HCEC 1CT (cell line): ENCODE data around the gene QDPR.
A peak's percentile ranks its signal among the peaks of the same experiment; 100 is the strongest.

Source experiments
- DNase-seq: peaks from one replicate; pipeline ENCODE4 v3.0.0-alpha.2; 2017

The QDPR gene

DNA sequence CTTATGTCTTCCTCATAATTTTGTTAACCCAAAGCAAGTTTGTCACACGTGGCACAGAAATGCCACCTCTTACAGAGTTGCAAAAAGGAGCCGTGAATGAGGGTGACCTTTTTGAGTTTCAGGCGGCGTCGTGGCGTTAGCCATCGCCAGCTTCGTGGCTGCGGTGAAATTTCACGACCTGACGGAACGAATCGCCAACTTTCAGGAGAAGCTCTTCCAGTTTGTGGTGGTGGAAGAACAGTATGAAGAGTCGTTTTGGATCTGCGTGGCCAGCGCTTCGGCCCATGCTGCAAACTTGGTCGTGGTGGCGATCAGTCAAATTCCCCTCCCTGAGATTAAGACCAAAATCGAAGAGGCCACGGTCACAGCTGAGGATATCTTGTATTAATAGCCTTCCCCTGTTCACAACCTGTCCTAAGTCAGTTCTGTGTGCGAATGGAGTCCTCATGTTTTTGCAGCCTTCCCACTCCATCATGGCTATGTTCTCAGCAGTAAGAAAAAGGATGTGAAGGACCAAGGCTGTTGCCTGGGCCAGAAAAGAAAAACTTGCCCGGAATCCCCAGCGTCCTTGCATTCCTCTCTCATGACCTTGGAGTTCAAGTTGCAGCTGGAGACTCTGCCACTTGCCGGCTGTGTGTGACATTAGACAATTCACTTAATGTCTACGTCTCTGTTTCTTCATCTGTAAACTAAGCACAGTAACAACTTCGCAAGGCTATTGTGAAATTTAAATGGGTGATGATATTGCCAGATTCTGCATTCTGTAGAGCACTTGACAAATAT lies 15.0 kb upstream of the QDPR start:
- no peak for DNase-seq

- no peak for DNase-seq
Measured at GRCh38 chr4:17523662-17524061, 11.8 kb upstream of the QDPR start.

DNA sequence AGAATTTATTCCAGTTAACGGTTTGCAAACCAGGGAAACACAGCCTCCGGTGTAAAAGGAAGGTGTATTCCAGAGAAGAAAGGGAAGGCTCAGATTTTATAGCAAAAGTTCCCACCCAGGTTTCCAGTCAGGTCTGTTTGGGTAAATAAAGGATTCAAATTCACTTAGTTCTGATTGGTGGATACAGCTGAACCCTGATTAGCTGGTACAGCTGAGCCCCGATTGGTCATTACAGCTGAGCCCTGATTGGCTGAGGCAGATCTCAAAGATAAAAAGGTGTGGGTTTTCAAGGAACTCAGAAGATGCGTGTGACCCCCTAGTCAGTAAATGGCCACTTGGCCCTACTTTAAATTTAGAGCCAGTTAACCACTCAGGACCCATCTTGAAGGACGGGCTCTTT lies 9.7 kb upstream of the QDPR start:
- no peak for DNase-seq

DNA sequence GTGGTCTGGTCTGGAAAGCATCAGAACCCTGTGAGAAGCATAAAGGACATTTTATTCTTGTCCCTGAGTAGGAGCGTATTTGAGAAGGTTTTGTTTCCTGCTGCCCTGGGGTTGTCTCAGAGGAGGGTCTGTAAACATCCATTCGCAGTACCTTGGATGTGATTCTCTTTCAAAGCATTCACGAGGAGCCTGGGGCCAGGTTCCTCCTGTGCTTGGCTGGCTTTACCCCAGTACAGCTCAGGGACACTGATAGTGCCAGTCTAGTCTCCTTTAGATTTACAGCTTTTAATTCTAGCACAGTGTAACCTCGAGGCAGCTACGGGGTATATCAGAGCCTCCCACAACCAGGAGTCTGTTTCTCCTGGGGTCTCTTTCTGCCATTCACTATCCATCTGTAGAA lies 5.8 kb upstream of the QDPR start:
- DNase-seq = no peak

- DNase-seq = no peak
Measured at GRCh38 chr4:17516980-17517379, 5.1 kb upstream of the QDPR start.

DNA sequence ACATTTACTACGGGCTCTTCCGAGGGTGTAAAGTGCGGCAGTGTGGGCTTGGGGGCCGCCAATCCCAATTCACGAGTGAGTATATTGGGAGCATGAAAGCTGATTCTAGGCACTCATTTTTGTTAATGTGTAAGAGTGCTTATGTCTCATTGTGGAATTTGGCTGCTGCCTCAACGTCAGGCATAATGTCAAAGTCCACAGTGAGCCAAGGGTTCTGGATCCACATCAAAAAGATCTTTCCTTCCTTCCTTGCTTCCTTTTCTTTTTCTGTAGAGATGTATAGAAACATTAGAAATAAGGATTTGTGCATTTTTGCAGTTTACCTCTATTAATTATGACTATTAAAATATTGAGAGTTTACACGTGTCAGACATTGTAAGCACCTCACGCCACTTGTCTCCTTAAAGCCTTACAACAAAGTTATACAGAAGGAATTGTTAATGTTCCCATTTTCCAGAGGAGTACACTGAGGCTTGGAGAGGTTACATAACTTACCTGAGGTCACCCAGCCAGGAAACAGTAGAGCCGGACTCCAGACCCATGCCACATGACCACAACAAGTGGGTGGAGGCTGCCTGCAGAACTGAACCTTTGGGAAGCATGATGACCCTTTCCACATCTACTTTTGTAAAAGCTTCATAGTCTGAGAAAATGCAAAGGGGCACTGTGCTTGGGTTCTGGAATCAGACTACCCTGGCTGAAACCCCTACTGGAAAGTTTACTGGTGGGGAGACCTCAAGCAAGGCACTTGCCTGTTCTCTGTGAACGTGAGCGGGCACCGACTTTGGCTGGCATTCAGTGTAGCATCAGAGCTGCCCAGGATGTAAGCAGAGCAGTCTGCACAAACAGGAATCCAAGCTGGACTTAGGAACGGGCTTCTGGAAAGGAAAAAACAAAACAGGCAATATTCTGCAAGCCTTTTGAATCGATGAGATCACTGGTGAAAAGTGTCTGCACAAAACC lies 3.8 kb upstream of the QDPR start:
- DNase-seq = no peak

GRCh38 chr4:17514865-17515264 lies 3.0 kb upstream of the QDPR start, which contains the start of gene CLRN2:
Gene CLRN2 (plus strand): TSS chr4:17515165. CDS start chr4:17515267, 102 bp downstream.
- no peak for DNase-seq

DNA sequence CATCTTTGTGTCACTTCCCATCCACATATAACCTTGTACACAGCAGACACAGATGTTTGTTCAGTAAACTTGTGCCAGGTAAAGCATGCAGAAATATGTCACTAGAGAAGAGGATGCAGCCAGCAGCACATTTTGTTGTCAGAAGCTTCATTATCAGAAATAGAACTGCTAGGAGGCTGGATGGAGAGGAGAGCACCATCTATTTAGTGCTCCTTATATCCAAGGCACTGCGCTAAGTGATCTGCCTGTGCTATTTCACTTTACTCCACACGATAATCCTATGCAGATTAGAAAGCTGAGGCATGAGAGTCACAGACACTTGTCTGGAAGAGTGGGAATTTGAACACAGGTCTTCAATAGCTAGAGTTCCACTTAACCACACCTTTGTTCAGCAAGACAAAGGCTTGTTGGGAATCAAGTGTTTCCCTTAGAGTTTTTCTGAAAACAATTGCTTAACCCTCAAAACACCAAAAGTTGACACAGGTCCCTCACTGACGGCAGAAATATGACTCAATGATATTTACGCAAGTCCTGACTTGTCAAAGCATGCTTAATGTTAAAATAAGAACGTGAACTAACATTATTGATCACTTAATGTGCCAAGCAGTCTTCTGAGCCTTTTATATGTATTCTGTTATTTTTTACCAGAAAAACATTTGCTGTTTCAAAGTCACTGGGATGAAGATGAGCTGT lies 1.2 kb upstream of the QDPR start:
- DNase-seq = no peak

DNA sequence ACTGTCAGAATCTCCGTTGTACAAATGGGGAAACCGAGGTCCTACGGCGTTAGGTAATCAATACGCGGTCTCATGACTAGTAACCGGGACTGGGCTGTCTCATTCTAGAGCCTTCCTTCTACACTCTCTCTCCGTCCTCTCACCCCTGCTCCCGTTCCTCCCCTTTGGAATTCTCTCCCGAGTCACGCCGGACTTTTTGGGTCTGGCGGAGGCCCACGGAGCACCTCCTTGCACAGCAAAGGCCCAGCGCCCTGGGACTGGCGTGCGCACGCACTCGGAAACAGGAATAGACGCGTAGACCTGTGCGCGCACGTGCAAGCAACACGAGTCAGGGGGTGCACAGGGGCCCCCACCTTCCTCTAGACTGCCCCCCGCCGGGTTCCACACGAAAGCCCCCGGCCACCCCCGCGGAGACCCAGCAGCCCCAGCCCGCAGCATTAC lies 361 bp downstream of the QDPR start:
- DNase-seq = peak; percentile 26

GRCh38 chr4:17511051-17511450 lies 839 bp downstream of the QDPR start:
- no peak for DNase-seq

DNA sequence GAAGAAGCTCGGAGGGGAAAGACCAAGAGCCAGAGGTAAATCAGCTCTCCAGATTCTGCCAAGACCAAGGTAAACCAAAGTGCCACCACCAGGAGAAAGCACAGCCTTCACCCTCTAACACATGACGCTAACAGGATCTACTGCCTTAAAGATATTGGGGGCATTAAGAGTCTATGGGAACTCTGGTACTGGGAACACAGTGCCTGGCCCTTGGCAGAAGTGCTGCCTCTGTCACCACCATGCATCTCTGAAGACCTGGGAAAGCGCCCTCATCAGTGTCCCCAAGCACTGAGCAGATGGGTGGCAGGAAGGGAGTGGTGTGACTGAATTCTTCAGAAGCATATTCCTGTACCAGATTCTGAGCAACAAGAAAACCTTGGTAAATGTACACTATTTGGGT lies 1.3 kb downstream of the QDPR start:
- no peak for DNase-seq

DNA sequence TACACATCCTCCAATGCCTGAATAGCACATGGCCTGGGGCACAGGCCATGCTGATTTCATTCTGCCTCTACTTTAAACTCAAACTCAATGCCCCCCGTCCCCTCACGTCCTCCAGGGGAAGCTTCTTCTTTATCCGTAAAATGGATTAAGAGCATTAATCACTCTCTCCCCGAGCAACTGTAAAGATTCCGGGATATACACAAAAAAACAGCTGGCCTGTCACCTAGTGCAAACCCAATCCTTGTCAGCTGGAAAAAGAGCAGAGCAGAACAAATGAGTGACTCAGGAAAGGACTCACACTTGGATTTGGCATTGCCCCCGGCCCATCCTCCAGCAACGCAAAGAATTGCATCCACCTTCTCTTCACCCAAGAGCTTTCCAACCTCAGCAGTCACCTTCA lies 7.8 kb downstream of the QDPR start:
- no peak for DNase-seq

DNA sequence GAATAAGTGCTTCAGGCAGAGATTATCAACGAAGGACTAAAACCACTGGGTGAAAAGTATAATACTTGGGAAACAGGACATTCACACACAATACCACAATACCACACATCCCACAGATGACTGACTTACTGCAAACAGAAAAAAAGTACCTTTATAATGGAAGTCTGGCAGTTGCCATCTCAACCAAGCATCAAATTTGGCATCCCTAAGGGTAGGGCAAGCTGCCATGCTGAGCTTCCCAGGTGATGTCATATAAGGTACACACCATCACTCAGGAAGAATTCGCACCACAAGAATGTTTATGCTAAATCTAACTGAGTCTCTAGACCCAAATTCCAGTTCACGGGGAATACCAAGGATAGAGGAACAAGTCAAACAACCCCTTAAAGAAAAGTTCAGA lies 9.1 kb downstream of the QDPR start:
- no peak for DNase-seq

DNA sequence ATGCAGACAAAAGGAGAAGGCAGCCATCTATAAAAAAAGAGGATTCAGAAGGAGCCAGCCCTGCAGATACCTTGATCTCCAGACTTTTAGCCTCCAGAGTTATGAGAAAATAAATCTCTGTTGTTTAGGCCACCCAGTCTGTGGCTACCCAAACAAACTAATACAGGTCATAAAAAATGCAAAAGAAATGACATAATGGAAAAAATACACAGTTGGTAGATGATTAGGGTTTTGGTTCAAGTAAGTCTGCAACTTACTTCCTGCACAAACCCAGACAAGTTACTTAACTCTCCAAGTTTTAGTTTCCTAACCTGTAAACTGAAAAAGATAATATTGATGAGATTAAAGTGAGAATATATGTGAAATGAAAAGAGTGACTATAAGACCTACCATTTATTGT lies 11.3 kb downstream of the QDPR start:
- DNase-seq = no peak

DNA sequence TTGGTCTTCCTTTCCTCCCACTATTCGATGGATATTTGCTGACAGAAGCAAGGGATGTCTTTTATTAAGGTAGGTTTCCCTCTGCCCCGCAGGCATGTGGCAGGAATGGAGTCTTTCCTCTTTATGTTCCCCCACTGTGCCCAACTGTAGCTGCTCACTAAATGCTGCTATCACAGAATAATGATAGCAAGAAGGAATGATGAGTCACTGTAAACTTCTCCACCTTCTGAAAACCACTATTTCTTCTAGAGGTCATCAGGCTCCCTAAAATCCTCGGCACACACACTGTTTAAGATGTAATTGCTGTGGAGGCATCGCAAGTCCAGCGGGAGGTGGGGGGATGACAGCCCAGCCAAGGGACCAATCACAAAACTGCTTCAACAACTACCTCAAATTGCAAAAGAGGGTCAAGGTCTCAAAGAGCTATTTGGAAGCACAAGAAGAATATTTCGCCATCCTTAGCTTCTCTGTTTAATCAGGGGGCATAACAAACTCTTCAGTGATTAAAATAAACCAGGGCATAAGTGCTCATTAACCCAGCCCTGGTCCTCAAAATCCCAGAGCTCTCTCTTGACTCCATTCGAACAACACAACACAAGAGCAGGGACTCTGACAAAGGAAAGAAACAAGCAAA lies 13.9 kb downstream of the QDPR start:
- no peak for DNase-seq

- peak; percentile 68 for DNase-seq
Measured at GRCh38 chr4:17494258-17495190, 17.4 kb downstream of the QDPR start.

- DNase-seq = no peak
Measured at GRCh38 chr4:17493619-17494018, 18.3 kb downstream of the QDPR start.

DNA sequence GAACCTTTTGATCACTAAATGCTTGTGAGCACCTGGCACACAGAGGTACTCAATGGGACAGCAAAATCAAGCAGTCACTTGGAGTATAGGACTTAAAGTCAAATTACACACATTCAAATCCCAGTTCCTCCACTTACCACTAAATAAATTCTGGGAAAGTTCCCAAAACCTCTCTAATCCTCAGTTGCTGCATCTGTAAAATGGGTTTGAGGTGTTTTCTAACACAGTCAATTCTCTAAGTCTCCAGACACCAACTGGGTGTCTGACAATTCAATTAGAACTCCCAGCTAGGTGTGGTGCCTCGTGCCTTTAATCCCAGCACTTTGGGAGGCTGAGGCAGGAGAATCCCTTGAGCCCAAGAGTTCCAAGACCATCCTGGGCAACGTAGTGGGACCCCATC lies 19.0 kb downstream of the QDPR start:
- no peak for DNase-seq

DNA sequence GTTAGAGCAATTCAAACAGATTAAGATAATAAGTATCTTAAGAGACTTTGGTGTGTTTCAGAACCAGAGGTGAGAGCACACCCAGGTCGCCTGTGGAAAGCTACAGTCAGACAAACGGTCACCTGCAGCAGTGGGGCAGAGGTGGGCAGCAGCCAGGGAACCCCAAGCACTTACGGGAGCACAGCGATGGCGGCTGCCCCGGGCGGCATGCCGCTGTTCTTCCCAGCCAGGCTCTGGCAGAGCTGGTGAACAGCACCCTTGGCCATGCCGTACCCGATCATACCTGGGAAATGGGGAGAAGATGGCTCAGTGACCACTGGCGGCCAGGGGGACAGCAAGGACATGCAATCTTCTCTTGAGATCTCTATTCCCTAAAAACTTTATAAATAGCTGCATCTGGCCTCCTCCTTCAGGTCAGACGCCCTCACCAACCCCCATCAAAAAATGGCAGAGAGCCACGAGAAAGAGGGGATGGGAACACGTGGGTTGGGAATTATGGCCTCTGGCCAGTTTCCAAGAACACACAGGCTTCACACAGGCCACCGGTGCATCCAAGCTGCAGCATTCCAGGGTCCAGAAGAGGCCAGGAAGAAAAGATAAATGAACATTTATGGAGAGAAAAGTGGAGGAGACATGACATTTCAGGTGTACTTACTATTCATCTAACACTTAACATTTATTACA lies 19.7 kb downstream of the QDPR start:
- DNase-seq = no peak

GRCh38 chr4:17491196-17491595 lies 20.7 kb downstream of the QDPR start:
- no peak for DNase-seq

DNA sequence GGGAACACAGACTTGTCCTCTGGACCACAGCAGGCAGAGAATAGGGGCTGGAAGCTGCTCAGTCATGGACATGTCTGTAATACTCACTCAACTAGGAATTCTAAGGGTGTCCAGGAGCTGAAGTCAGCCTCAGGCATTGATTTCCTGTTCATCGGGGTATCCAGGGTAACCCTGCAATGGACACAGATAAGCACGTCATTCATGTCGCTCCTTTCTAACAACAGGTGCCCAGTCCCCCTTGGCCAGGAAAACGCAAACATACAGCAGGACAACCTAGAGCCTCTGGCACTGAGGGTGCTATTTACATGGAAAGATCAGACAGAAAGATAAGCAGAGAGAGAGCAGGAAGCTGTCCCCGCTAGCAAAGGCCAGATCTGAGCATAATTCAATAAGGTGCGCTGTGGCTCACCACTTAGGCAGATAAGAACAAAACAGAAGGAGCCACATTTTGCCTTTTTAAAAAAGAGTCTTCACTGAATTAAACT lies 21.3 kb downstream of the QDPR start:
- DNase-seq = no peak
